Right lobe of liver (tissue), 4 donors: Measurements from ENCODE around the gene B3GNT7.

Experiments
- CTCF ChIP-seq, 4 donors: fragments of 200-600 bp in 3 of 4; fragments of 450-650 bp in 1 of 4; IDR thresholded peaks; one replicate each; pipeline versions ENCODE4 v1.5.1 to v1.8.0; 2016 to 2022; ENCODE audit warnings: antibody characterized with exemption in 4 of 4, mild to moderate bottlenecking in 2 of 4
- POLR2A ChIP-seq: fragments of 450-650 bp; IDR thresholded peaks from one replicate; pipeline ENCODE4 v1.6.1; 2017; ENCODE audit warnings: antibody characterized with exemption, mild to moderate bottlenecking
- donor health status: DM: no; HTN: no; CAD: no.
- donor health status: DM: no; HTN: no; CAD: no.
- donor health status: DM: no; HTN: yes; CAD: no.

GRCh38 chr2:231423176-231423575, 27.7 kb downstream of the B3GNT7 start:
- TF ChIP-seq CTCF (IDR thresholded peaks at IDR 0.05) = no peak
- no peak for TF ChIP-seq POLR2A
